ENCODE results near the gene TRAP1. TPM values are rescaled to one million over a fixed set of nuclear protein-coding genes. Genes with fewer than 3 reads are reported as not detected.

TRAP1 gene
- total RNA-seq, 1 experiment from 2014 or later: 382 TPM

GRCh38 chr16:3740934-3741333 is 23.6 kb upstream of the TRAP1 start:
- H4K20me1 ChIP-seq (ENCODE audit: low read length): no peaks in the 10 kb centered on the region
- ATAC-seq: no peak

GRCh38 chr16:3740186-3740585 is 22.9 kb upstream of the TRAP1 start:
- H3K79me2 ChIP-seq (ENCODE audit: low read length): no peaks in the 10 kb centered on the region
- CTCF ChIA-PET: no interaction called here
- no TSS peak for BruUV-seq (replicated peaks)
- H3K9me3 ChIP-seq (ENCODE audit: low read length): no peaks in the 10 kb centered on the region
- no peaks in the 10 kb centered on the region for H3F3A ChIP-seq (ENCODE audit: low read length, unreplicated experiment)
- no peak overlapping the region for H3K9ac ChIP-seq (ENCODE audit: low read length)
- no peak overlapping the region for H3K4me2 ChIP-seq (ENCODE audit: low read length)
- H3K27me3 ChIP-seq (ENCODE audit: low read length): no peaks in the 10 kb centered on the region
- POLR2A ChIA-PET (ENCODE audit: unreplicated experiment): no interaction called here
- H3K36me3 ChIP-seq (ENCODE audit: low read depth, low read length): peaks cover 10% of the 10 kb centered on the region
- ATAC-seq (no peak), DNase-seq (no peak)
- no peaks in the 10 kb centered on the region for H3K4me1 ChIP-seq (ENCODE audit: insufficient read depth, low read length)
- TF ChIP-seq CTCF (conservative IDR thresholded peaks at IDR 0.05; ENCODE audit: low read depth, low read length): no peak
- H4K20me1 ChIP-seq (ENCODE audit: low read length): no peaks in the 10 kb centered on the region
- intact Hi-C loops (cut with micrococcal nuclease): no loop called here
- H3K4me3 ChIP-seq (ENCODE audit: low read length): no peak overlapping the region
- H3K9me2 ChIP-seq (replicated peaks; ENCODE audit: low read length): no peaks in the 10 kb centered on the region
- no peak overlapping the region for H2AFZ ChIP-seq (ENCODE audit: low read length)
- no peak overlapping the region for H3K27ac ChIP-seq (ENCODE audit: low read length)

More at GRCh38 chr16:3740934-3741333, 23.6 kb upstream of the TRAP1 start:
- Histone ChIP-seq H3K9me3 (ENCODE audit: low read length) (no peaks in the 10 kb centered on the region), H3K79me2 (ENCODE audit: low read length) (no peaks in the 10 kb centered on the region), H3K36me3 (ENCODE audit: low read depth, low read length) (peaks cover 10% of the 10 kb centered on the region), H2AFZ (ENCODE audit: low read length) (no peak overlapping the region), H3K4me2 (ENCODE audit: low read length) (no peak overlapping the region), H3K27me3 (ENCODE audit: low read length) (no peaks in the 10 kb centered on the region), H3F3A (ENCODE audit: low read length, unreplicated experiment) (no peaks in the 10 kb centered on the region), H3K27ac (ENCODE audit: low read length) (no peak overlapping the region), H3K4me1 (ENCODE audit: insufficient read depth, low read length) (no peaks in the 10 kb centered on the region), H3K9me2 (replicated peaks; ENCODE audit: low read length) (no peaks in the 10 kb centered on the region), H3K9ac (ENCODE audit: low read length) (no peak overlapping the region), H3K4me3 (ENCODE audit: low read length) (no peak overlapping the region)
- intact Hi-C loops (cut with micrococcal nuclease): no loop called here
- no peak for DNase-seq
- BruUV-seq (replicated peaks): no TSS peak
- POLR2A ChIA-PET (ENCODE audit: unreplicated experiment): no interaction called here
- TF ChIP-seq EZH2 (IDR thresholded peaks at IDR 0.05; ENCODE audit: low read length, unreplicated experiment): no peak
- TF ChIP-seq EZH2phosphoT487 (IDR thresholded peaks at IDR 0.05; ENCODE audit: borderline replicate concordance, low read length): no peak
- TF ChIP-seq CTCF (conservative IDR thresholded peaks at IDR 0.05; ENCODE audit: low read depth, low read length): no peak
- CTCF ChIA-PET: no interaction called here

- ChIA-PET POLR2A (ENCODE audit: unreplicated experiment) (no interaction called here), CTCF (no interaction called here)
- Histone ChIP-seq H2AFZ (ENCODE audit: low read length) (no peak overlapping the region), H4K20me1 (ENCODE audit: low read length) (no peaks in the 10 kb centered on the region), H3K4me2 (ENCODE audit: low read length) (no peak overlapping the region), H3K36me3 (ENCODE audit: low read depth, low read length) (peaks cover 10% of the 10 kb centered on the region), H3K79me2 (ENCODE audit: low read length) (no peaks in the 10 kb centered on the region), H3K27me3 (ENCODE audit: low read length) (no peaks in the 10 kb centered on the region), H3K9me3 (ENCODE audit: low read length) (no peaks in the 10 kb centered on the region), H3K27ac (ENCODE audit: low read length) (no peak overlapping the region), H3K9ac (ENCODE audit: low read length) (no peak overlapping the region), H3K9me2 (replicated peaks; ENCODE audit: low read length) (no peaks in the 10 kb centered on the region), H3K4me1 (ENCODE audit: insufficient read depth, low read length) (no peaks in the 10 kb centered on the region), H3K4me3 (ENCODE audit: low read length) (no peak overlapping the region), H3F3A (ENCODE audit: low read length, unreplicated experiment) (no peaks in the 10 kb centered on the region)
- intact Hi-C loops (cut with micrococcal nuclease): no loop called here
- ATAC-seq (no peak), DNase-seq (no peak)
- no TSS peak for BruUV-seq (replicated peaks)
- TF ChIP-seq EZH2 (IDR thresholded peaks at IDR 0.05; ENCODE audit: low read length, unreplicated experiment): no peak
- TF ChIP-seq CTCF (conservative IDR thresholded peaks at IDR 0.05; ENCODE audit: low read depth, low read length): no peak
- TF ChIP-seq EZH2phosphoT487 (IDR thresholded peaks at IDR 0.05; ENCODE audit: borderline replicate concordance, low read length): no peak
Measured at GRCh38 chr16:3739636-3740035, 22.3 kb upstream of the TRAP1 start.

All from PC-3 (cell line).